T-helper 2 cell treated with Interferon-gamma antibody and Interleukin-4, amounts not matched to agents 100 ng/mL and 5 ng/mL, for 36 hours (primary cell): ENCODE data around the gene CDH19. TPM values are rescaled to one million over a fixed set of nuclear protein-coding genes. Genes with fewer than 3 reads are reported as not detected.

Experiments
- intact Hi-C: fragments of 100-400 bp; cut with micrococcal nuclease; formaldehyde crosslinking; loops from one replicate; pipeline ENCODE4 v1.15.1; 2023
- total RNA-seq: library from RNA; stranded (reverse); gene quantifications from 2 replicates; pipeline ENCODE4 v1.2.3, GENCODE V29; 2022

Gene CDH19
- not detected in 2 replicates for total RNA-seq

- intact Hi-C loops, result no loop called here
Observed at GRCh38 chr18:66603941-66604627, at the start of gene CDH19. TSS of gene CDH19 (minus strand) at chr18:66604090. CDS start at chr18:66572204, 31,886 bp downstream.

- intact Hi-C loops, result no loop called here
Observed at GRCh38 chr18:66647671-66648070, 43.8 kb upstream of the CDH19 start.

- intact Hi-C loops, result no loop called here
Observed at GRCh38 chr18:66646609-66647008, 42.7 kb upstream of the CDH19 start.

GRCh38 chr18:66645983-66646382, 42.1 kb upstream of the CDH19 start:
- intact Hi-C loops, result no loop called here

DNA sequence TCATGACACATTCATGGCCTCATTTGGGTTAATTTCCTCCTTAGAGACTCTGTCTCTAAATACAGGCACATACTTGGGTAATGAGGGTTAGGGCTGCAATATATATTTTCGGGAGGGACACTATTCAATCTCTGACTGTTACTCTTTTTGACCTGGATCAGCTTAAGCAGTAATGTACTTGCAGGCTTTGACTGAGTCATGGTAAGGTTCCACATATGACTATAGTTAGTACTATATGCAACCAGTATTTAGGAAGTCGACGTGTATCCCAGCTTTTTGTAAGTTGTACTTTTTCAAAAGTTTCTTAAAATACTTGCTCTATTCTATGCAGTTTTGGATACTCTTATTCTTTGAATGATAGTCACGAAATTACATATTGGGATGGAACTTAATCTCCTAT, 37.2 kb upstream of the CDH19 start:
- intact Hi-C loops, result no loop called here

DNA sequence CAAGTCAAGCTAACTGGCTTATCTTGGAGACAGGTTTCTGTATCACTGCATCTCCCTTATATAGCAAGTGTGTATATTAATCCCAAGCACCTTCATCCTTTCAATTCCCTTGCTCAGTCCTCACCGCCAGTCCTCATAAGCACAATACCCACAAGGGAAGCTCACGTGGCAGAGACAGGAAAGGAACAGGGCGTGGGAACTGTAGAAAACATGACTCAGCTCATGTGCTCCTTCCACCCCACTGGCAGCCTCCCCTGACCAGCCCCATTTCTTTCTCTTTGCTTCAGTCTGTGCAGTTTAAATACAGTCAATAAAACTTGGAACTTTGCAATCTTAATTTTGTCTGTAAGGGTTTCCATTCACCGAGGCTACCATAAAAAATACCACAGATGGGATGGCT, 36.5 kb upstream of the CDH19 start:
- intact Hi-C loops, result no loop called here

GRCh38 chr18:66638856-66639629, 35.2 kb upstream of the CDH19 start:
- intact Hi-C loops, result no loop called here

DNA sequence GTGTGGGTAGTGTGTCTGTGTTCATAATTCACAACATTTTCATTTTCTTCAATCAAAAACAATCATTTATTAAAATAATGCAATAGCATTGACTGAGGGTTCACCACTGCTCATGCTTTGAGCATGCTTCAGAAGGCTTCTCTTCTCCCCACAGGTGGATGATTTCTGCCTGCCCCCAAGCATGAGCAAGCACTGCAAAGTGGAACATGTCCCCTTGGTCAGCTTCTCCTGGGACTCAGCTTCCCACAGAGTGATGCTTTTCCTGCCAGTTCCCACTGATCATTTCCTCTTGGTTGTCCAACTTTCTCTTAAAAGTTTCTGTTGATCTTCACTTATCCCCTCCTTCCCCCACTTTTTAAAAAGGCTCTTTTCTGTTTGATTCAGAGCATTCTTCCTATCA, 31.5 kb upstream of the CDH19 start:
- intact Hi-C loops, result no loop called here

- intact Hi-C loops, result no loop called here
Observed at GRCh38 chr18:66632756-66633155, 28.9 kb upstream of the CDH19 start.

- intact Hi-C loops, result no loop called here
Observed at GRCh38 chr18:66630831-66631230, 26.9 kb upstream of the CDH19 start.

DNA sequence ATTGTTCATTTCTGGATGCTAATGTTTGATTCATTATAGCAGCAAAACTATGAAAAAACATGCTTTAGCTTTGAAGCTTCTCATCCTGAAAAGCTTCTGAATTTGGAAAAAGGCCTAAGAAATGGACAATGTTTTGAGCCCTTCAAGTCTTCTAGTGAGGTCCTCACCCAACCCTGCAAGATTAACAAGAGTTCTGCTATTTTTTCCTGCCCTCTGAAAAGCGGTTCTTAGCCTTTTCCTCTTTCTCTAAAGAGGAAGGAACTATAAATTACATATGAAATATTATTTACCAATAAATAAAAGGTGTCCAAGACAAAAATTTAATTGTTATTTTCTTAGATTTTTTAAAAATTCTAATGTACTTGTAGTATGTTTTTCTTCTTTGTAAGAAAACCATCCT, 19.9 kb upstream of the CDH19 start:
- intact Hi-C loops, result no loop called here

DNA sequence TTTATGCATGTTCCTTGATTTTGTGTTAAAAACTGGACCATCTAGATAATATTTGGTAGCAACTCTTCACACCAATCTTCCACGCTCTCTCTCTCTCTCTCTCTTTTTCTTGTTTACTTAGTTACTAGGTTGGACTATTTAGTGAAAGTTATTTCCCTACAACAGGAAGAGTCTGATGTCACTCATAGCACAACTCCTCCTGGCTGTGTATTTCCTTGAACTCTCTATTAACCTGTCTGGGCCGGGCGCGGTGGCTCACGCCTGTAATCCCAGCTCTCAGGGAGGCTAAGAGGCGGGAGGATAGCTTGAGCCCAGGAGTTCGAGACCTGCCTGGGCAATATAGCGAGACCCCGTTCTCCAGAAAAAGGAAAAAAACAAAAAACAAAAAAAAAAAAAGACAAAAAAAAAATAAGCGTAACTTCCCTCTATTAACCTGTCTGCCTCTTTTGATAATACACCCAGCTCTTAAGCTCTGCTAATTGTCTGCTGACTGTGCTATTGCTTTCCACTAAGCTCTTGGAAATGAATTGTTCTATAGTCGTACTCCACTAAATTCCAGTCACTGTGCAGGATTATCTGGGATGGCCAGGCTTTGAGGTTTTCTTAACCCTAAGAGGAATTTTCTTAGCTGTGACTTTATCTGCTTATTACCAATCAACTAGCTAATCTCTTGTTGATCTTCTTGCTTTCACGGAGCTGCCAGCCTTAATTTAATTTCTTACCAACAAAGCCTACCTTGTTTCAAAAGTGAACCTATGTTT, 18.1 kb upstream of the CDH19 start:
- intact Hi-C loops, result no loop called here

DNA sequence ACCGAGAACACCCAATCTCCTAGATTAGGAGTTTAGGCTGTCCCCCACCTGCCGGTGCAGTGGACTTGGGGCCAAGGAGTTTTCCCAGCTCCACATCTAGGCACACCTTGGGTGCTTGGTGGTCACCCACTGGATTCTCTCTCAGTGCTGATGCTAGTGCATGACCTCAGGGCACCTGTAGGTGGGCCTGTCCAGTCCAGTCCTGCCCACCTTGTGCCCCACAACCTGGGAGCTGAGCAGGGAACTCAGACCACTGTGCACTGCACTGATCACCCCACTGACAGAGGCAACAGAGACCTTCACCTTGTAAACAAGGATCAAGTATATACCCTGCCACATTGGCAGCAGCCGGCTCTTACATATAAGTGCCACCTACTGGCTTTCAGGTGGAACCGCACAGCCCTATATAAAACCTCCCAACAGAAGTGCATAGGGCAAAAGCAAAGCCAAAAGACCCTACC, 12.7 kb upstream of the CDH19 start:
- intact Hi-C loops, result no loop called here

- intact Hi-C loops, result no loop called here
Observed at GRCh38 chr18:66615176-66615575, 11.3 kb upstream of the CDH19 start.

DNA sequence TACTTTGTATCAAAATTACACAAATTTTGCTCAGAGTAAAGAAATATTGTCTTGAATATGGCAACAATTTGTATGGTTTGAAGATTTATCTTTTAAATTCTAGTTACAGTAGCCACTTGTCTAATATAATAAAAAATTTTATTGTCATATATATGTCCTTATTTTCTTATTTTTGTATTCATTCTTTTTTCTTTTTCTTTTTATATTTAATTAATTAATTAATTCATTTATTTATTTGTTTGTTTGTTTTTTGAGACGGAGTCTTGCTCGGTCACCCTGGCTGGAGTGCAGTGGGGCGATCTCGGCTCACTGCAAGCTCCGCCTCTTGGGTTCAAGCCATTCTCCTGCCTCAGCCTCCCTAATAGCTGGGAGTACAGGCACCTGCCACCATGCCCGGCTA, 3.7 kb upstream of the CDH19 start:
- intact Hi-C loops, result no loop called here

DNA sequence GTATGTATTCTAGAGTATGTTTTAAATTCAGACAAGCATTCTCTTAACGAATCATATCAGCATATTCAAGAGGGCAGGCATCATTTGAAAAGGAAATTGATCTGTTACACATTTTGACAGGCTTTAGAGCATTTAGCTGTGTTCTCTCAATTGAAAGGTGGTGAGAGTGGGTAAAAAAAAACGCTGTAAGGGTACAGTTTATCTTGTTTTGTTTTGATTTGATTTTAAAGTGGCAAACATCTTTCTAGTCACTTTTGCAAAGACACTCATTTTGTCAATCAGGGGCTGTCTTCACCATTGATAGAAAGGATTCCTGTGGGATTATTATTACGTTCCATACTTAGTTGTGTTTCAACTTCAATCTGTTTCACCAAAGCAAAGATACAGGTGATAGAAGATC, 2.2 kb downstream of the CDH19 start:
- intact Hi-C loops, result no loop called here

DNA sequence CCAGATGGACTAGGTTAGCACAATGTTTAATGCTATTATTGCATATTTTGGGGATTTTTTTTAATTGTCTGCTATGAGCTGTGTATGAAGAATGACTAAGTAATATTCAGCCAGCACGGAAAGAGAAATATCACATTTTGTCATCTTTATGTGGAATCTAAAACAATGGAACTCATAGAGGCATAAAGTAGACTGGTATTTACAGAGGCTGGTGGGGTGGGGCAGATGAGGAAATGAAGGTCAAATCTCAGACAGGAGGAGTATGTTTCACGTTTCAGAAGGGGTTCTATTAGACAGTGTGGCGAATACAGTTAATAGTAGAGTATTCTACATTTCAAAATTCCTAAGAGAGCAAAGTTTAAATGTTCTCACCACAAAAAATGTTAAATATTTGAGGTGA, 4.7 kb downstream of the CDH19 start:
- intact Hi-C loops, result no loop called here

GRCh38 chr18:66587430-66587829, 16.5 kb downstream of the CDH19 start:
- intact Hi-C loops, result no loop called here

DNA sequence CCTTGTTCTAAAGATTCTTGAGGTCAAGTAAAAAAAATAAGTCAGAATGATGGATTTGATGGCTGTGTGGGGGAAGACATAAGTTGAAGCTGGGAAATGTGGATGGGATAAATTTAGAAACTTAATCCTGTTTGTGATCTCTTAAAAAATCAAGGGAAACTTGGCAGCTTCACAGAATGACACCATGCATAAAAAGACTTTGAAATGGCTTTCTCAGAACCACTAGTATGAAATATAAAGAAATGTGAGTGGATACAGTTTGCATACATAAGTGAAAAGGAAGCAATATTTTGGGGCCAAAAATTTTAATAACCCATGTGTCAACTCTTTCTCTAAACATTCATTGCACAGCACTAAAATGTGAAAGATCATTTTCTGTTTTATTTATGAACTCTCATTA, 21.7 kb downstream of the CDH19 start:
- intact Hi-C loops, result no loop called here

DNA sequence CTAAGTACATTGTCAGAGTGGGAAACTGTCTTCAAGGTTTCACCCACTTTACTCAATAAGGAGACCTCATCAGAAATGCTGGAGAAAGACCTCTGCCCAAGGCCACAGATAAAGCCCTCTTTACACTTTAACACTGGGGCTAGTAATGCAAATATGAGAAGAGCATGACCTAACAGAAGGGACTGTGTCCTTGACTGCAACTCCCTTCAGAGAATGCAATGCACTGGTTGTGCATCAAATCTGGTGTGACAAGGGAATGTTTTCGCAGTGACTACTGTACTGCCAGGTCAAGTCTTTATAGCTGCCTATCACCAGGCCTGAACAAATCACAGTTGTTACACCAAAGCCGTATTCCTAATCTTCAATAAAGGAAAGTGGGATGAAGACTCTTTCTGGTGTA, 28.6 kb downstream of the CDH19 start:
- intact Hi-C loops, result no loop called here

DNA sequence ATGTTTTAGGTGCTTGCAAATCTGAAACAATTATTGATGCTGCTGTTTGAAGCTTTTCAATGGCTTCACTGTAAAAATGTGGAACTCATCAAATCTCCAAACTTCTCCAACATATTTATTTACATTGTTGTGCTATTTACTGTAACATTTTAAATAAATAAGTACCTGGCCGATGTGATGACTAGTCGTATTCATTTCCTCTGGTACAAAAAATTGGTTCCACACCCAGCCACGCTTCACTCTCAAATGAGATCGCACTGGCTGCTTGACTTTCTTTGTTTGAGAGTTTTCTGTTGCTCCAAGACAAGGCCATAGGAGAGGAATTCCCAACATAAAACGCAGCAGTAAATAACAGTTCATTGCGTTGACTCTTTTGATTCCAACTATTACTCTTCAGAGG, 32.0 kb downstream of the CDH19 start:
- intact Hi-C loops, result no loop called here

DNA sequence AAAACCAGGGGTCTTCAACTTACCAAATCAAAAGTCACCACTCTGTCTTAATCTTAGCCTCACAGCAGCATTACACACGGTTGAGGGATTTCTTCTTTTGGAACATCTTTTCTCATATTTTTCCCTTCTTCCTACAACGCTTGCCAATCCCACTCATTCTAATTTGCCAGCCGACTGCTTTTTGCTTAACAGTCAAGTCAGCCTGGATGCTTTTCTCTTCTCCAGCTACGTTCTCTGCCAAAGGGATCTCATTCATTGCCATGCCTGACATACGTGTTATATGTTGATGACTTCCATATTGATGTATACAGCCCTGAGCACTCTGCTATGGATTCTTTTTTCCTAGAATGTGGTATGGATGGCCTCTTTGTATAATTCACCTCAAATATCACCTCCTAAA, 37.3 kb downstream of the CDH19 start:
- intact Hi-C loops, result no loop called here
